ENCODE results near the gene DRC1.

- TF ChIP-seq CTCF (IDR thresholded peaks at IDR 0.05) (no peak), POLR2A (IDR thresholded peaks at IDR 0.05) (no peak)
Measured at GRCh38 chr2:26455037-26455669, 53.4 kb downstream of the DRC1 start.
